Effector memory CD8-positive, alpha-beta T cell (primary cell): ENCODE data around the gene OVCA2.

ENCODE experiments used
- ATAC-seq: fragments of 150-1000 bp; cut with Tn5 transposase; replicated peaks from 2 replicates; pipeline ENCODE4 v1.10.0; 2021; ENCODE audit warnings: mild to moderate bottlenecking, moderate library complexity
- DNase-seq, 3 experiments: peaks; one replicate each; pipeline ENCODE4 v3.0.0; 2021
- H3K27ac Mint-ChIP-seq, 2 donors: one replicate each; pipeline ENCODE4 v1.8.0; 2022; ENCODE audit warnings: mild to moderate bottlenecking in 2 of 2, mixed read lengths in 2 of 2, moderate library complexity in 2 of 2
- H3K27me3 Mint-ChIP-seq, 2 donors: one replicate each; pipeline ENCODE4 v1.8.0; 2022; ENCODE audit warnings: mixed read lengths in 2 of 2
- H3K36me3 Mint-ChIP-seq: one replicate; pipeline ENCODE4 v1.8.0; 2022; ENCODE audit warnings: mild to moderate bottlenecking, moderate library complexity, mixed read lengths; ENCODE audit not compliant: insufficient read depth
- H3K4me1 Mint-ChIP-seq, 2 donors: one replicate each; pipeline ENCODE4 v1.8.0; 2022; ENCODE audit warnings: low read depth in 2 of 2, mixed read lengths in 2 of 2
- H3K4me3 Mint-ChIP-seq, 2 donors: one replicate each; pipeline ENCODE4 v1.8.0; 2022; ENCODE audit warnings: mild to moderate bottlenecking in 2 of 2, mixed read lengths in 2 of 2, moderate library complexity in 2 of 2
- H3K9me3 Mint-ChIP-seq, 2 donors: one replicate each; pipeline ENCODE4 v1.8.0; 2022; ENCODE audit warnings: mixed read lengths in 2 of 2

The OVCA2 gene

GRCh38 chr17:2075336-2076086 is 33.7 kb downstream of the OVCA2 start:
- Mint-ChIP-seq H3K9me3 (no peaks in the 10 kb centered on the region), H3K27ac (no peak overlapping the region), H3K4me1 (peaks cover 10 to 13% of the 10 kb centered on the region in 2 donors), H3K36me3 (peaks cover 27% of the 10 kb centered on the region), H3K4me3 (no peak overlapping the region), H3K27me3 (no peaks in the 10 kb centered on the region)
- DNase-seq (no peak), ATAC-seq (no peak)

DNA sequence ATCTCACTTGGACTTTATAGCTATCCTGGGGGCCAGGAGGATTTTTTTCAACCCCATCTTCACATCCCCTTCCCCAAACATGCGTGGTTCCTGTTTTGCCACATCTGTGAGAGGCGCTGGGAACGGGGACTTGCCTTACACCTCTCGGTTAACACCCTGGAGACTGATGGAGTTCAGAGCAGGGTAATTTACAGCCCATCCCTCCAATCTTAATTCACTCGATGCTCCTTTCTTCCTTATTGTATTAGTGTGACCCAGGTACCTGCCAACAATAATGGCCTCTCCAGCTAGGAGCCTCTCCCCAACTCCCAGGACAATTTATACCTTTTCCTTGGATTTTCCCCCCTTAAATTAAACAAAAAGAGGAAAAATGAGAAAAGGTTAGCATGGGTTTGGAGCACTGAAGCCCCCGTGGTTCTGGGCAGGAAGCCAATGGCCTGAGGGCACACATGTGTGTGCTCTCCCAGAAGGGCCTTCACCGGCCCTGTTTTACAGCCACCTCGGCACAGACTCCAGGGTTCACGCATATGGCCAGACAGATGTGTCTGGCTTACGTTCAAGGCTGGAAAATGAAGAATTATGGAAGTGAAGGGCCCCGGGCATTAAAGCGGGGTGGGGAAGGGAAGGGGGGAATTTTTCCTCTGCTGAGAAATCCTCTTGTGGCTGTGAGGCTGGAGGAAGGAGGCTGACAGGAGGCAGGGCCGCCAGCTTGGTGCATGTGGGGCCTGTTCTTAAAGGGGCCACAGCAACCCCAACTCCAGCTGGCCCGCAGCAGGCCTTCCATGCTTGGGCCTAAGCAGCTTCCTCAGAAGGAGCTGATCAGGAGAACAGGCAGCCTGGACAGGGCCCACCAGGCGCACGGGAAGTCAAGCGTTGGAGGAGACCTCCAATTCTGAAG is 34.5 kb downstream of the OVCA2 start:
- Mint-ChIP-seq H3K9me3 (no peaks in the 10 kb centered on the region), H3K4me1 (peaks cover 1 to 4% of the 10 kb centered on the region in 2 donors), H3K4me3 (no peak overlapping the region), H3K27me3 (no peaks in the 10 kb centered on the region), H3K36me3 (peaks cover 29% of the 10 kb centered on the region), H3K27ac (no peak overlapping the region)
- no peak for ATAC-seq
- no peak for DNase-seq

- Mint-ChIP-seq H3K27ac (no peak overlapping the region), H3K36me3 (peaks cover 34% of the 10 kb centered on the region), H3K4me3 (no peak overlapping the region), H3K27me3 (no peaks in the 10 kb centered on the region), H3K4me1 (peaks cover 5% of the 10 kb centered on the region in 2 donors), H3K9me3 (no peaks in the 10 kb centered on the region)
- no peak for DNase-seq
- no peak for ATAC-seq
Measured at GRCh38 chr17:2077040-2077439, 35.2 kb downstream of the OVCA2 start.

- Mint-ChIP-seq H3K27me3 (no peaks in the 10 kb centered on the region), H3K36me3 (peaks cover 39% of the 10 kb centered on the region), H3K4me3 (no peak overlapping the region), H3K27ac (peak overlapping the region in 1 of 2 donors; percentile 72), H3K9me3 (no peaks in the 10 kb centered on the region), H3K4me1 (peaks cover 10 to 23% of the 10 kb centered on the region in 2 donors)
- ATAC-seq (no peak), DNase-seq (no peak)
Measured at GRCh38 chr17:2081564-2081963, 39.7 kb downstream of the OVCA2 start.

GRCh38 chr17:2082003-2082781 is 40.4 kb downstream of the OVCA2 start:
- Mint-ChIP-seq H3K27me3 (no peaks in the 10 kb centered on the region), H3K4me3 (no peak overlapping the region), H3K9me3 (no peaks in the 10 kb centered on the region), H3K4me1 (peaks cover 17 to 23% of the 10 kb centered on the region in 2 donors), H3K36me3 (peaks cover 39% of the 10 kb centered on the region), H3K27ac (peak overlapping the region; percentile 51 to 72)
- ATAC-seq (no peak), DNase-seq (no peak)

DNA sequence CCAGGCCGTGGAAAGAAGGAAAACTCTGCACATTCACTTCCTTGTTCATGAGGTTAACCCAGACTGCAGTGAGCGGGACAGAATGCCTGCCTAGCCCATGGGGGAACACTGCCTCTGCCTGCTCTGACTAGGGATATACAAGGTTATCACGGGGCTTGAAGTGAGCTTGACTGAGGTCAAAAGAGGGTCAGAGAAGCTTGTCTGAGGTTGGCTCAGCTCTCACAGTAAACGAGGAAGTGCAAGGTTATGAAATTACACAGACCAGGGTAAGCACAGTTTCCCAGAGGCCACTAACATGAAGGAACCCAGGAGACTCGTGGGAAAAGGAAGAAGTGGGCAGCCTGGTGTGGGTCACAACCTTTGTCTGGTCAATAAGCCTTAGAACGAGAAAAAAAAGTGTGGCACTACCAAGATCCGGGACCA is 41.8 kb downstream of the OVCA2 start:
- no peaks in the 10 kb centered on the region for H3K27me3 Mint-ChIP-seq
- H3K4me1 Mint-ChIP-seq, result peaks cover 30 to 36% of the 10 kb centered on the region in 2 donors
- no peaks in the 10 kb centered on the region for H3K9me3 Mint-ChIP-seq
- ATAC-seq, result peak; percentile 31
- H3K27ac Mint-ChIP-seq, result peak overlapping the region; percentile 8 to 84
- DNase-seq, result no peak
- H3K36me3 Mint-ChIP-seq, result peaks cover 37% of the 10 kb centered on the region
- no peak overlapping the region for H3K4me3 Mint-ChIP-seq

GRCh38 chr17:2084036-2084765 is 42.4 kb downstream of the OVCA2 start:
- Mint-ChIP-seq H3K36me3 (peaks cover 33% of the 10 kb centered on the region), H3K4me3 (no peak overlapping the region), H3K27me3 (no peaks in the 10 kb centered on the region), H3K4me1 (peaks cover 35 to 42% of the 10 kb centered on the region in 2 donors), H3K9me3 (no peaks in the 10 kb centered on the region), H3K27ac (peak overlapping the region; percentile 8 to 84)
- no peak for ATAC-seq
- no peak for DNase-seq

GRCh38 chr17:2084766-2085647 is 43.2 kb downstream of the OVCA2 start:
- Mint-ChIP-seq H3K27me3 (no peaks in the 10 kb centered on the region), H3K27ac (peak overlapping the region; percentile 8 to 84), H3K4me3 (no peak overlapping the region), H3K4me1 (peaks cover 41 to 48% of the 10 kb centered on the region in 2 donors), H3K9me3 (no peaks in the 10 kb centered on the region), H3K36me3 (peaks cover 30% of the 10 kb centered on the region)
- no peak for ATAC-seq
- no peak for DNase-seq

- Mint-ChIP-seq H3K4me3 (no peak overlapping the region), H3K9me3 (no peaks in the 10 kb centered on the region), H3K27ac (peak overlapping the region in 1 of 2 donors; percentile 81), H3K36me3 (peaks cover 28% of the 10 kb centered on the region), H3K4me1 (peaks cover 46 to 52% of the 10 kb centered on the region in 2 donors), H3K27me3 (no peaks in the 10 kb centered on the region)
- DNase-seq (no peak), ATAC-seq (no peak)
Measured at GRCh38 chr17:2085648-2085949, 43.8 kb downstream of the OVCA2 start.

- no peak for ATAC-seq
Measured at GRCh38 chr17:2086306-2086705, 44.5 kb downstream of the OVCA2 start.

GRCh38 chr17:2087597-2088211 is 45.9 kb downstream of the OVCA2 start:
- Mint-ChIP-seq H3K36me3 (peaks cover 17% of the 10 kb centered on the region), H3K27me3 (no peaks in the 10 kb centered on the region), H3K9me3 (no peaks in the 10 kb centered on the region), H3K4me1 (peaks cover 50 to 55% of the 10 kb centered on the region in 2 donors), H3K27ac (peak overlapping the region; percentile 91 to 93), H3K4me3 (peak overlapping the region; percentile 79 to 86)
- DNase-seq (peak; percentile 23 to 39 (median 33)), ATAC-seq (peak; percentile 69)

More at GRCh38 chr17:2086306-2086705, 44.5 kb downstream of the OVCA2 start:
- no peaks in the 10 kb centered on the region for H3K27me3 Mint-ChIP-seq
- H3K36me3 Mint-ChIP-seq, result peaks cover 23% of the 10 kb centered on the region
- no peaks in the 10 kb centered on the region for H3K9me3 Mint-ChIP-seq
- peak overlapping the region; percentile 81 to 91 for H3K27ac Mint-ChIP-seq
- peaks cover 50 to 57% of the 10 kb centered on the region in 2 donors for H3K4me1 Mint-ChIP-seq
- H3K4me3 Mint-ChIP-seq, result no peak overlapping the region
- DNase-seq, result no peak

- DNase-seq, result no peak
- ATAC-seq, result peak; percentile 19
- H3K9me3 Mint-ChIP-seq, result no peaks in the 10 kb centered on the region
- H3K27ac Mint-ChIP-seq, result peak overlapping the region; percentile 91 to 93
- peaks cover 15% of the 10 kb centered on the region for H3K36me3 Mint-ChIP-seq
- no peaks in the 10 kb centered on the region for H3K27me3 Mint-ChIP-seq
- peak overlapping the region; percentile 79 to 86 for H3K4me3 Mint-ChIP-seq
- H3K4me1 Mint-ChIP-seq, result peaks cover 50 to 55% of the 10 kb centered on the region in 2 donors
Measured at GRCh38 chr17:2089021-2089422, 47.2 kb downstream of the OVCA2 start.
